ENCODE data around the gene PEA15.

- no peak for TF ChIP-seq CTCF (IDR thresholded peaks at IDR 0.05)
- TF ChIP-seq POLR2AphosphoS5 (IDR thresholded peaks at IDR 0.05; ENCODE audit: low read depth, low read length) = no peak
- no peak for TF ChIP-seq TCF7L2 (IDR thresholded peaks at IDR 0.05; ENCODE audit: low read depth, low read length)
- TF ChIP-seq REST (IDR thresholded peaks at IDR 0.05; ENCODE audit: insufficient read depth in 1 of 2, low read depth in 2 of 2, low read length in 1 of 2) = no peak
- no peak for TF ChIP-seq SIN3A (IDR thresholded peaks at IDR 0.05; ENCODE audit: borderline replicate concordance, insufficient read depth, low read depth, low read length)
Measured at GRCh38 chr1:160191756-160192155, 13.4 kb upstream of the PEA15 start.
